Skin epidermis (tissue), 12 donors: ENCODE measurements around the gene FAM241B.

Experiments
- H3K27ac ChIP-seq, 21 experiments: fragments of 200-600 bp; sonication (generic) in 11 of 21; one replicate each; pipeline ENCODE4 v1.5.0; 2020; ENCODE audit warnings: mild to moderate bottlenecking in 3 of 21, inconsistent platforms in 2 of 21, moderate library complexity in 2 of 21
- H3K4me3 ChIP-seq, 7 experiments: fragments of 200-600 bp; sonication (generic) in 2 of 7; one replicate each; pipeline ENCODE4 v1.5.0; 2020; ENCODE audit warnings: inconsistent platforms in 2 of 7, mild to moderate bottlenecking in 2 of 7, moderate library complexity in 1 of 7

Gene FAM241B

GRCh38 chr10:69661414-69662172 is 31.5 kb downstream of the FAM241B start:
- H3K4me3 ChIP-seq: no peak overlapping the region
- H3K27ac ChIP-seq: no peak overlapping the region

- no peak overlapping the region for H3K27ac ChIP-seq
Measured at GRCh38 chr10:69662173-69662877, 32.3 kb downstream of the FAM241B start.

GRCh38 chr10:69662901-69663300 is 32.9 kb downstream of the FAM241B start:
- no peak overlapping the region for H3K4me3 ChIP-seq
- H3K27ac ChIP-seq: no peak overlapping the region

More at GRCh38 chr10:69662173-69662877, 32.3 kb downstream of the FAM241B start:
- no peak overlapping the region for H3K4me3 ChIP-seq

GRCh38 chr10:69663369-69663947 is 33.4 kb downstream of the FAM241B start:
- no peak overlapping the region for H3K27ac ChIP-seq

GRCh38 chr10:69665474-69666320 is 35.6 kb downstream of the FAM241B start:
- H3K27ac ChIP-seq: no peak overlapping the region
- no peak overlapping the region for H3K4me3 ChIP-seq

More at GRCh38 chr10:69663369-69663947, 33.4 kb downstream of the FAM241B start:
- H3K4me3 ChIP-seq: no peak overlapping the region

- H3K27ac ChIP-seq: no peak overlapping the region
- H3K4me3 ChIP-seq: no peak overlapping the region
Measured at GRCh38 chr10:69666756-69667155, 36.7 kb downstream of the FAM241B start.

GRCh38 chr10:69668721-69669120 is 38.7 kb downstream of the FAM241B start:
- H3K4me3 ChIP-seq: no peak overlapping the region
- H3K27ac ChIP-seq: no peak overlapping the region

GRCh38 chr10:69669409-69669808 is 39.4 kb downstream of the FAM241B start:
- Histone ChIP-seq H3K27ac (no peak overlapping the region), H3K4me3 (no peak overlapping the region)

GRCh38 chr10:69673521-69673920 is 43.5 kb downstream of the FAM241B start:
- Histone ChIP-seq H3K27ac (no peak overlapping the region), H3K4me3 (no peak overlapping the region)

GRCh38 chr10:69674786-69675185 is 44.7 kb downstream of the FAM241B start:
- H3K27ac ChIP-seq: no peak overlapping the region
- H3K4me3 ChIP-seq: no peak overlapping the region

- H3K27ac ChIP-seq: no peak overlapping the region
- no peak overlapping the region for H3K4me3 ChIP-seq
Measured at GRCh38 chr10:69676301-69676700, 46.3 kb downstream of the FAM241B start.

GRCh38 chr10:69677985-69678654 is 48.1 kb downstream of the FAM241B start:
- Histone ChIP-seq H3K27ac (no peak overlapping the region), H3K4me3 (no peak overlapping the region)

- Histone ChIP-seq H3K4me3 (no peak overlapping the region), H3K27ac (no peak overlapping the region)
Measured at GRCh38 chr10:69679736-69680135, 49.7 kb downstream of the FAM241B start.

GRCh38 chr10:69680610-69681009 is 50.6 kb downstream of the FAM241B start:
- H3K4me3 ChIP-seq: no peak overlapping the region
- H3K27ac ChIP-seq: no peak overlapping the region

- Histone ChIP-seq H3K4me3 (no peak overlapping the region), H3K27ac (no peak overlapping the region)
Measured at GRCh38 chr10:69681436-69681835, 51.4 kb downstream of the FAM241B start.

- peak overlapping the region in 1 of 21 experiments; percentile 80 for H3K27ac ChIP-seq
Measured at GRCh38 chr10:69682955-69683474, 53.0 kb downstream of the FAM241B start.

More at GRCh38 chr10:69682955-69683474, 53.0 kb downstream of the FAM241B start:
- no peak overlapping the region for H3K4me3 ChIP-seq
